HepG2 (cell line): ENCODE data around the gene PCSK2. TPM values are rescaled to one million over a fixed set of nuclear protein-coding genes. Genes with fewer than 3 reads are reported as not detected.

Source experiments
- ATAC-seq: fragments of 200-7000 bp; cut with Tn5 transposase; 3 replicates; pipeline ENCODE4 v1.9.1; 2020; ENCODE audit warnings: mild to moderate bottlenecking, moderate library complexity
- BruUV-seq: library from RNA; stranded (reverse); fragments of 400-500 nt; replicated peaks from 2 replicates; lab custom pipeline; 2021; lab: Mats Ljungman, UMichigan
- CTCF ChIA-PET: fragments of 300-600 bp; formaldehyde crosslinking; extraction: SDS; loops from one replicate; lab custom pipeline; 2021; ENCODE audit warnings: low total read pairs, inconsistent platforms, low intra/inter-chr PET ratio; lab: Yijun Ruan, JAX
- POLR2A ChIA-PET: fragments of 350-600 bp; sonication (Branson Sonifier 250); formaldehyde crosslinking; loops from one replicate; lab custom pipeline; 2020; ENCODE audit warnings: antibody characterized with exemption, inconsistent platforms; lab: Yijun Ruan, JAX
- DNase-seq: peaks from one replicate; pipeline ENCODE4 v3.0.0-alpha.2; 2015; ENCODE audit warnings: low spot score
- FAIRE-seq: peaks from 3 replicates; lab custom pipeline; 2011; peaks lifted over from hg19 to GRCh38; lab: Jason Lieb, UNC
- H2AFZ ChIP-seq: one replicate; pipeline ENCODE4 v1.6.1; 2011; ENCODE audit warnings: low read length, inconsistent platforms
- H3K27ac ChIP-seq: fragments of 300-600 bp; 3 replicates; pipeline ENCODE4 v1.8.0; 2011; ENCODE audit warnings: mixed run types, mild to moderate bottlenecking, mixed read lengths, low read length, inconsistent platforms; ENCODE audit not compliant: insufficient read depth; ENCODE audit errors: extremely low read length
- H3K27me3 ChIP-seq, 2 experiments: fragments of 200-600 bp in 1 of 2; 2 replicates in 1 of 2; 3 replicates in 1 of 2; pipeline versions ENCODE4 v1.6.0 to v1.8.0; 2011; ENCODE audit warnings: low read length in 2 of 2, mild to moderate bottlenecking in 2 of 2, moderate library complexity in 2 of 2, inconsistent platforms in 1 of 2; ENCODE audit not compliant: insufficient read depth in 2 of 2, control insufficient read depth in 1 of 2
- H3K36me3 ChIP-seq, 2 experiments: fragments of 200-600 bp in 1 of 2; replicated peaks in 1 of 2; 2 replicates in 1 of 2; 3 replicates in 1 of 2; pipeline versions ENCODE4 v1.5.1 to v1.8.0; 2011; ENCODE audit warnings: low read length in 2 of 2, inconsistent platforms in 1 of 2; ENCODE audit not compliant: insufficient read depth in 2 of 2, control insufficient read depth in 1 of 2
- H3K4me1 ChIP-seq: 2 replicates; pipeline ENCODE4 v1.5.1; 2012; ENCODE audit warnings: low read length, inconsistent platforms; ENCODE audit not compliant: insufficient read depth
- H3K4me2 ChIP-seq: 2 replicates; pipeline ENCODE4 v1.6.0; 2011; ENCODE audit warnings: low read depth, low read length, inconsistent platforms
- H3K4me3 ChIP-seq, 3 experiments: fragments of 200-600 bp in 1 of 3; sonication (generic), shearing (Covaris generic) in 1 of 3; replicated peaks in 1 of 3; 2 replicates each; pipeline ENCODE4 v1.5.1; 2011 to 2016; ENCODE audit warnings: low read length in 3 of 3, inconsistent platforms in 2 of 3, low read depth in 2 of 3, mild to moderate bottlenecking in 2 of 3, control low read depth in 1 of 3, mixed read lengths in 1 of 3; ENCODE audit not compliant: insufficient read depth in 1 of 3
- H3K79me2 ChIP-seq: one replicate; pipeline ENCODE4 v1.6.1; 2011; ENCODE audit warnings: low read length, inconsistent platforms; ENCODE audit not compliant: insufficient read depth
- H3K9ac ChIP-seq: 2 replicates; pipeline ENCODE4 v1.6.0; 2011; ENCODE audit warnings: mild to moderate bottlenecking, low read depth, low read length, inconsistent platforms; ENCODE audit not compliant: insufficient read depth
- H3K9me3 ChIP-seq: 2 replicates; pipeline ENCODE4 v1.5.1; 2012; ENCODE audit warnings: mild to moderate bottlenecking, low read length
- H4K20me1 ChIP-seq: 2 replicates; pipeline ENCODE4 v1.6.0; 2011; ENCODE audit warnings: inconsistent platforms, mild to moderate bottlenecking, low read length, moderate library complexity; ENCODE audit not compliant: insufficient read depth
- ASH2L ChIP-seq: fragments of 300-600, 200-600 bp; sonication (generic); IDR thresholded peaks from 2 replicates; pipeline ENCODE4 v1.7.0; 2017; ENCODE audit warnings: low read depth, mild to moderate bottlenecking, moderate library complexity, mixed read lengths, low read length; ENCODE audit not compliant: insufficient read length
- CREM ChIP-seq, 2 experiments: sonication (generic) in 1 of 2; formaldehyde crosslinking in 1 of 2; IDR thresholded peaks; 2 replicates each; pipeline versions ENCODE4 v1.4.0 to v1.6.1; 2016 to 2020; ENCODE audit warnings: antibody characterized with exemption in 1 of 2, mild to moderate bottlenecking in 1 of 2, missing genetic modification reagents in 1 of 2
- HOXD1 ChIP-seq: sonication (generic); formaldehyde crosslinking; IDR thresholded peaks from 2 replicates; pipeline ENCODE4 v1.5.0; 2020; ENCODE audit warnings: missing genetic modification reagents
- MAFK ChIP-seq, 2 experiments: IDR thresholded peaks in 1 of 2; conservative IDR thresholded peaks in 1 of 2; 2 replicates each; pipeline ENCODE4 v1.6.1; 2011; ENCODE audit warnings: improper control_type of control experiment in 2 of 2, low read length in 2 of 2
- NFYB ChIP-seq: sonication (generic); formaldehyde crosslinking; IDR thresholded peaks from 2 replicates; pipeline ENCODE4 v1.4.0; 2020; ENCODE audit warnings: missing genetic modification reagents
- RELA ChIP-seq: sonication (generic); formaldehyde crosslinking; IDR thresholded peaks from 2 replicates; pipeline ENCODE4 v1.4.0; 2020; ENCODE audit warnings: missing genetic modification reagents
- SMC3 ChIP-seq: IDR thresholded peaks from 2 replicates; pipeline ENCODE4 v1.6.1; 2011; ENCODE audit warnings: low read length, improper control_type of control experiment
- STAG1 ChIP-seq: sonication (generic); formaldehyde crosslinking; IDR thresholded peaks from 2 replicates; pipeline ENCODE4 v1.4.0; 2020; ENCODE audit warnings: missing genetic modification reagents
- ZBTB8A ChIP-seq: sonication (generic); formaldehyde crosslinking; IDR thresholded peaks from 2 replicates; pipeline ENCODE4 v1.4.0; 2020; ENCODE audit warnings: mild to moderate bottlenecking, low read depth, missing genetic modification reagents, borderline replicate concordance
- ZNF121 ChIP-seq: sonication (generic); formaldehyde crosslinking; IDR thresholded peaks from 2 replicates; pipeline ENCODE4 v1.5.0; 2020; ENCODE audit warnings: mild to moderate bottlenecking, missing genetic modification reagents
- ZNF607 ChIP-seq: sonication (generic); formaldehyde crosslinking; IDR thresholded peaks from 2 replicates; pipeline ENCODE4 v1.5.1; 2020; ENCODE audit warnings: missing genetic modification reagents, mild to moderate bottlenecking, borderline replicate concordance
- ZNF720 ChIP-seq: sonication (generic); formaldehyde crosslinking; IDR thresholded peaks from 2 replicates; pipeline ENCODE4 v1.4.0; 2020; ENCODE audit warnings: missing genetic modification reagents
- ZNF75D ChIP-seq: sonication (generic); formaldehyde crosslinking; IDR thresholded peaks from 2 replicates; pipeline ENCODE4 v1.8.1; 2023; ENCODE audit warnings: missing genetic modification reagents, mild to moderate bottlenecking, borderline replicate concordance
- ZSCAN29 ChIP-seq: sonication (generic); formaldehyde crosslinking; conservative IDR thresholded peaks from 2 replicates; pipeline ENCODE4 v1.4.0; 2020; ENCODE audit warnings: mild to moderate bottlenecking, missing genetic modification reagents
- WGBS: methylation state at CpG from one replicate; pipeline ENCODE4 v1.1.6; 2017; ENCODE audit warnings: low lambda C conversion rate; 5-methylcytosine and 5-hydroxymethylcytosine counted together
- in situ Hi-C: cut with HindIII; loops from 2 replicates; pipeline ENCODE4 v1.10.0; 2017; ENCODE audit warnings: low pct_unique_long_range_greater_than_20kb; ENCODE audit not compliant: extremely low pct_ligation_motif_present
- intact Hi-C: fragments of 100-400 bp; cut with micrococcal nuclease; formaldehyde crosslinking; loops from one replicate; pipeline ENCODE4 v1.10.0; 2022; ENCODE audit not compliant: unreplicated experiment
- polyA plus RNA-seq, 8 experiments: library from polyadenylated mRNA; depleted of rRNA in 3 of 8; stranded (reverse) in 7 of 8; unstranded in 1 of 8; fragments of >200 nt; fragmentation: Illumina TruSeq in 4 of 8; extraction: Trizol in 4 of 8; gene quantifications; 2 replicates each; pipeline versions ENCODE4 v1.2.1 to v1.2.3, GENCODE V29; 2011 to 2016; ENCODE audit warnings: low read depth in 4 of 8, missing spikeins in 1 of 8, mixed read lengths in 1 of 8; ENCODE audit not compliant: insufficient read depth in 1 of 8
- total RNA-seq, 5 experiments: library from RNA; depleted of rRNA; stranded (reverse); fragments of >200 nt; fragmentation: Illumina TruSeq; extraction: Trizol; gene quantifications; 2 replicates each; pipeline ENCODE4 v1.2.3, GENCODE V29; 2016; ENCODE audit warnings: low read depth in 1 of 5
- TF ChIP-seq, protein P1 (sequence below): sonication (generic); formaldehyde crosslinking; IDR thresholded peaks from 2 replicates; pipeline ENCODE4 v1.4.0; 2020; ENCODE audit warnings: missing genetic modification reagents

The PCSK2 gene
- total and polyA plus RNA-seq, 2 of the 13 experiments (the other 11 are each of a cell fraction or from before 2014, with no cell fraction given), result not detected

DNA sequence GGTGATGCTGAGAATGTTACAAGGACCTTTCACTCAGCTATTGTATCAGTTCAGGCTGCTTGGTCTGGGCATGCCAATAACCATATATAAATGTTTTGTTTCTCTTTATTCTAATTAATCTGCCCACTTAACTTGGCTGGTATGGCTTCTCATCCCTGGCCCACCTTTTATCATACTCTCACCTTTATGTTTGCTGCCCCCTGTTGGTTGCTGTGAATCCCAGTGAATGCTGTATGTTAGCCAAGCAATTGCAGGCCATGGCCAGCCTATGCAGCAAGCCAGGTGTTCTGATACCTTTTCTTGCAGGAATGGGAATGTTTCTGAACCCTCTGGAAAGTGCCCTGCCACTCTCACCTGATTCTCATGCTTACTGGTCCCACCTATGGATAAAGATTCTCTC lies 54.6 kb downstream of the PCSK2 start (continued):
- TF ChIP-seq CREM (IDR thresholded peaks at IDR 0.05) (no peak), CREM (CRISPR knock-in tag; IDR thresholded peaks at IDR 0.05) (no peak), STAG1 (CRISPR knock-in tag) (peak; percentile 58), SMC3 (peak; percentile 50; the same call in 1 of the 2 replicates)

DNA sequence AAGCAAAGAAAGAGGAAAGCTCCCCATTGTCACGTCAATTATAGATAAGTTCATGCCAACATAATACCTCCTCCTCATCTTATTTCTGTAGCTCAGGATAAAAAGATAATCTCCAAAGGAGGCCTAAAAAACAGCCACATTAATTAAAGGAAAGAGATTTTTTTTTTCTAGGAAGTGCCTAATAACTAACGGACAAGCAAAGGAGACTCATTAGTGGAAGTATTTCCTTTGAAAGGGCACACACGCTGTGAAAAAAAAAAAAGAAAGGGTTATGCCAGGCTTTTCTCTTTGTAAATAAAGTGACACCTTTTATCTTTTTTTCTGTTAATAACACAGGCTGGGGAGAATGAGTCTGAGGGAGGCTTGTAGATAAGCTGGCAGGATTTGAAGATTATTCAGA lies 55.7 kb downstream of the PCSK2 start:
- no peak overlapping the region for H3K4me3 ChIP-seq
- 1% methylated on average over 3 of the region's 3 CpGs for whole genome bisulfite sequencing
- H2AFZ ChIP-seq, result no peak overlapping the region
- TF ChIP-seq ZBTB8A (CRISPR knock-in tag), result no peak
- TF ChIP-seq ASH2L, result no peak
- no peak for TF ChIP-seq ZNF607
- TF ChIP-seq MAFK (conservative IDR thresholded peaks at IDR 0.05 in 1 of 2, IDR thresholded peaks at IDR 0.05 in 1 of 2; ENCODE audit: low read length in 2 of 2), result no peak
- TF ChIP-seq, protein P1, sequence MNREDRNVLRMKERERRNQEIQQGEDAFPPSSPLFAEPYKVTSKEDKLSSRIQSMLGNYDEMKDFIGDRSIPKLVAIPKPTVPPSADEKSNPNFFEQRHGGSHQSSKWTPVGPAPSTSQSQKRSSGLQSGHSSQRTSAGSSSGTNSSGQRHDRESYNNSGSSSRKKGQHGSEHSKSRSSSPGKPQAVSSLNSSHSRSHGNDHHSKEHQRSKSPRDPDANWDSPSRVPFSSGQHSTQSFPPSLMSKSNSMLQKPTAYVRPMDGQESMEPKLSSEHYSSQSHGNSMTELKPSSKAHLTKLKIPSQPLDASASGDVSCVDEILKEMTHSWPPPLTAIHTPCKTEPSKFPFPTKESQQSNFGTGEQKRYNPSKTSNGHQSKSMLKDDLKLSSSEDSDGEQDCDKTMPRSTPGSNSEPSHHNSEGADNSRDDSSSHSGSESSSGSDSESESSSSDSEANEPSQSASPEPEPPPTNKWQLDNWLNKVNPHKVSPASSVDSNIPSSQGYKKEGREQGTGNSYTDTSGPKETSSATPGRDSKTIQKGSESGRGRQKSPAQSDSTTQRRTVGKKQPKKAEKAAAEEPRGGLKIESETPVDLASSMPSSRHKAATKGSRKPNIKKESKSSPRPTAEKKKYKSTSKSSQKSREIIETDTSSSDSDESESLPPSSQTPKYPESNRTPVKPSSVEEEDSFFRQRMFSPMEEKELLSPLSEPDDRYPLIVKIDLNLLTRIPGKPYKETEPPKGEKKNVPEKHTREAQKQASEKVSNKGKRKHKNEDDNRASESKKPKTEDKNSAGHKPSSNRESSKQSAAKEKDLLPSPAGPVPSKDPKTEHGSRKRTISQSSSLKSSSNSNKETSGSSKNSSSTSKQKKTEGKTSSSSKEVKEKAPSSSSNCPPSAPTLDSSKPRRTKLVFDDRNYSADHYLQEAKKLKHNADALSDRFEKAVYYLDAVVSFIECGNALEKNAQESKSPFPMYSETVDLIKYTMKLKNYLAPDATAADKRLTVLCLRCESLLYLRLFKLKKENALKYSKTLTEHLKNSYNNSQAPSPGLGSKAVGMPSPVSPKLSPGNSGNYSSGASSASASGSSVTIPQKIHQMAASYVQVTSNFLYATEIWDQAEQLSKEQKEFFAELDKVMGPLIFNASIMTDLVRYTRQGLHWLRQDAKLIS (CRISPR knock-in tag), result no peak
- no peak for TF ChIP-seq ZNF75D (CRISPR knock-in tag)
- TF ChIP-seq ZNF121 (CRISPR knock-in tag), result no peak
- TF ChIP-seq HOXD1, result no peak
- no peak for TF ChIP-seq ZSCAN29 (CRISPR knock-in tag)
- TF ChIP-seq RELA, result no peak
- TF ChIP-seq NFYB, result no peak
- TF ChIP-seq ZNF720, result no peak
- TF ChIP-seq, all 625 proteins: peak for 0
- no peak for ATAC-seq
- FAIRE-seq, result no peak
- no peaks in the 10 kb centered on the region for H3K36me3 ChIP-seq
- intact Hi-C loops (no loop called here), in situ Hi-C loops (loop anchor here (5.0 kb wide), 1 partner anchor 480 kb away; no protein-coding TSS in a partner anchor)
- POLR2A ChIA-PET, result no interaction called here
- no TSS peak for BruUV-seq
- H3K9ac ChIP-seq, result no peak overlapping the region
- CTCF ChIA-PET, result interaction anchor here (2.6 kb wide), 1 partner anchor 478 kb away, joined by 11 read pairs; no protein-coding TSS in a partner anchor
- DNase-seq, result no peak
- H3K9me3 ChIP-seq, result no peaks in the 10 kb centered on the region
- no peak overlapping the region for H3K27ac ChIP-seq
- no peaks in the 10 kb centered on the region for H3K4me1 ChIP-seq
- H3K4me2 ChIP-seq, result no peak overlapping the region
- H3K79me2 ChIP-seq, result no peaks in the 10 kb centered on the region
- no peaks in the 10 kb centered on the region for H3K27me3 ChIP-seq
- H4K20me1 ChIP-seq, result no peaks in the 10 kb centered on the region
